ENCODE measurements around the gene SLC30A2.

- TF ChIP-seq, protein P1, sequence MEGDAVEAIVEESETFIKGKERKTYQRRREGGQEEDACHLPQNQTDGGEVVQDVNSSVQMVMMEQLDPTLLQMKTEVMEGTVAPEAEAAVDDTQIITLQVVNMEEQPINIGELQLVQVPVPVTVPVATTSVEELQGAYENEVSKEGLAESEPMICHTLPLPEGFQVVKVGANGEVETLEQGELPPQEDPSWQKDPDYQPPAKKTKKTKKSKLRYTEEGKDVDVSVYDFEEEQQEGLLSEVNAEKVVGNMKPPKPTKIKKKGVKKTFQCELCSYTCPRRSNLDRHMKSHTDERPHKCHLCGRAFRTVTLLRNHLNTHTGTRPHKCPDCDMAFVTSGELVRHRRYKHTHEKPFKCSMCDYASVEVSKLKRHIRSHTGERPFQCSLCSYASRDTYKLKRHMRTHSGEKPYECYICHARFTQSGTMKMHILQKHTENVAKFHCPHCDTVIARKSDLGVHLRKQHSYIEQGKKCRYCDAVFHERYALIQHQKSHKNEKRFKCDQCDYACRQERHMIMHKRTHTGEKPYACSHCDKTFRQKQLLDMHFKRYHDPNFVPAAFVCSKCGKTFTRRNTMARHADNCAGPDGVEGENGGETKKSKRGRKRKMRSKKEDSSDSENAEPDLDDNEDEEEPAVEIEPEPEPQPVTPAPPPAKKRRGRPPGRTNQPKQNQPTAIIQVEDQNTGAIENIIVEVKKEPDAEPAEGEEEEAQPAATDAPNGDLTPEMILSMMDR (IDR thresholded peaks at IDR 0.05), result no peak
- no peak for TF ChIP-seq EP300 (IDR thresholded peaks at IDR 0.05)
These were observed 24.0 kb upstream of the SLC30A2 start for GRCh38 chr1:26069941-26070295.

All from upper lobe of left lung (tissue), 4 donors.